ENCODE results near the gene ALG12. TPM values are rescaled to one million over a fixed set of nuclear protein-coding genes. Genes with fewer than 3 reads are reported as not detected.

The ALG12 gene
- total RNA-seq, 1 donor from 2014 or later, result 18.7 TPM

- Histone ChIP-seq H3K4me3 (ENCODE audit: low read depth, low read length) (no peak overlapping the region), H3K27me3 (ENCODE audit: control insufficient read depth, insufficient read depth, low read length) (no peaks in the 10 kb centered on the region), H3K36me3 (ENCODE audit: control insufficient read depth, insufficient read depth, low read length) (peaks cover 3% of the 10 kb centered on the region)
- FAIRE-seq (peak; percentile 43), DNase-seq (ENCODE audit: low read depth) (no peak)
- TF ChIP-seq CTCF (IDR thresholded peaks at IDR 0.05; ENCODE audit: insufficient read depth, low read length, severe bottlenecking), result no peak
These were observed 11.8 kb upstream of the ALG12 start for GRCh38 chr22:49929994-49930575.

GRCh38 chr22:49929211-49929979 is 11.2 kb upstream of the ALG12 start:
- Histone ChIP-seq H3K36me3 (ENCODE audit: control insufficient read depth, insufficient read depth, low read length) (peaks cover 3% of the 10 kb centered on the region), H3K27me3 (ENCODE audit: control insufficient read depth, insufficient read depth, low read length) (no peaks in the 10 kb centered on the region), H3K4me3 (ENCODE audit: low read depth, low read length) (no peak overlapping the region)
- no peak for DNase-seq (ENCODE audit: low read depth)
- peak; percentile 62 for TF ChIP-seq CTCF (IDR thresholded peaks at IDR 0.05; ENCODE audit: insufficient read depth, low read length, severe bottlenecking)
- FAIRE-seq, result no peak

- no peak for FAIRE-seq
- H3K36me3 ChIP-seq (ENCODE audit: control insufficient read depth, insufficient read depth, low read length), result peaks cover 7% of the 10 kb centered on the region
- H3K27me3 ChIP-seq (ENCODE audit: control insufficient read depth, insufficient read depth, low read length), result no peaks in the 10 kb centered on the region
- H3K4me3 ChIP-seq (ENCODE audit: low read depth, low read length), result no peak overlapping the region
- DNase-seq (ENCODE audit: low read depth), result no peak
- no peak for TF ChIP-seq CTCF (IDR thresholded peaks at IDR 0.05; ENCODE audit: insufficient read depth, low read length, severe bottlenecking)
These were observed 10.4 kb upstream of the ALG12 start for GRCh38 chr22:49928555-49929210.

- Histone ChIP-seq H3K4me3 (ENCODE audit: low read depth, low read length) (no peak overlapping the region), H3K27me3 (ENCODE audit: control insufficient read depth, insufficient read depth, low read length) (no peaks in the 10 kb centered on the region), H3K36me3 (ENCODE audit: control insufficient read depth, insufficient read depth, low read length) (peaks cover 8% of the 10 kb centered on the region)
- no peak for TF ChIP-seq CTCF (IDR thresholded peaks at IDR 0.05; ENCODE audit: insufficient read depth, low read length, severe bottlenecking)
- FAIRE-seq, result no peak
- DNase-seq (ENCODE audit: low read depth), result no peak
These were observed 9.9 kb upstream of the ALG12 start for GRCh38 chr22:49928185-49928495.

- no peak for FAIRE-seq
- no peak overlapping the region for H3K4me3 ChIP-seq (ENCODE audit: low read depth, low read length)
- TF ChIP-seq CTCF (IDR thresholded peaks at IDR 0.05; ENCODE audit: insufficient read depth, low read length, severe bottlenecking), result no peak
- H3K27me3 ChIP-seq (ENCODE audit: control insufficient read depth, insufficient read depth, low read length), result no peaks in the 10 kb centered on the region
- no peak for DNase-seq (ENCODE audit: low read depth)
- peaks cover 8% of the 10 kb centered on the region for H3K36me3 ChIP-seq (ENCODE audit: control insufficient read depth, insufficient read depth, low read length)
These were observed 9.4 kb upstream of the ALG12 start for GRCh38 chr22:49927483-49928184.

Data from bronchial epithelial cell (primary cell).